B cell (primary cell): Measurements from ENCODE around the gene AHRR. TPM values are rescaled to one million over a fixed set of nuclear protein-coding genes. Genes with fewer than 3 reads are reported as not detected.

Experiments used
- ATAC-seq: fragments of 200-7000 bp; cut with Tn5 transposase; one replicate; pipeline ENCODE4 v1.10.0; 2021; ENCODE audit warnings: low read depth, mild to moderate bottlenecking, moderate number of reproducible peaks, moderate library complexity
- CTCF ChIA-PET: fragments of 350-600 bp; sonication (Branson Sonifier 250); formaldehyde crosslinking; loops from one replicate; lab custom pipeline; 2021; ENCODE audit warnings: antibody characterized with exemption, inconsistent platforms; lab: Charles Lee
- POLR2A ChIA-PET: fragments of 350-600 bp; sonication (Branson Sonifier 250); formaldehyde crosslinking; loops from one replicate; lab custom pipeline; 2021; ENCODE audit warnings: antibody characterized with exemption; lab: Charles Lee
- DNase-seq: peaks from one replicate; pipeline ENCODE4 v3.0.0; 2013
- H2AFZ ChIP-seq: 2 replicates; pipeline ENCODE4 v1.6.1; 2012; ENCODE audit warnings: mild to moderate bottlenecking, low read depth, low read length; ENCODE audit not compliant: insufficient read depth, poor library complexity, severe bottlenecking
- H3K27ac ChIP-seq, 2 donors: 1 replicate in 1 of 2; 2 replicates in 1 of 2; pipeline ENCODE4 v1.5.1; 2012 to 2013; ENCODE audit warnings: low read length in 2 of 2, mild to moderate bottlenecking in 2 of 2, moderate library complexity in 1 of 2
- H3K27me3 ChIP-seq, 4 experiments: fragments of 200-600 bp in 1 of 4; sonication (generic) in 1 of 4; replicated peaks in 1 of 4; 1 replicate in 2 of 4; 2 replicates in 2 of 4; pipeline versions ENCODE4 v1.6.1 to v1.7.0; 2013 to 2016; ENCODE audit warnings: low read length in 3 of 4, mild to moderate bottlenecking in 2 of 4, mixed read lengths in 1 of 4, moderate library complexity in 1 of 4; ENCODE audit not compliant: insufficient read depth in 4 of 4, control insufficient read depth in 3 of 4; ENCODE audit errors: control extremely low read depth in 1 of 4
- H3K36me3 ChIP-seq, 2 experiments: replicated peaks in 1 of 2; 1 replicate in 1 of 2; 2 replicates in 1 of 2; pipeline versions ENCODE4 v1.6.1 to v1.7.1; 2013; ENCODE audit warnings: low read length in 1 of 2; ENCODE audit not compliant: insufficient read depth in 2 of 2, control insufficient read depth in 1 of 2; ENCODE audit errors: control extremely low read depth in 1 of 2, extremely low read depth in 1 of 2
- H3K4me1 ChIP-seq, 2 donors: fragments of 200-600 bp in 1 of 2; sonication (generic) in 1 of 2; 1 replicate in 1 of 2; 2 replicates in 1 of 2; pipeline versions ENCODE4 v1.5.1 to v1.6.1; 2013 to 2017; ENCODE audit warnings: low read length in 2 of 2; ENCODE audit not compliant: control insufficient read depth in 2 of 2, insufficient read depth in 2 of 2
- H3K4me2 ChIP-seq: replicated peaks from 2 replicates; pipeline ENCODE3; 2012; ENCODE audit warnings: mild to moderate bottlenecking, low read depth, low read length; ENCODE audit not compliant: poor library complexity, severe bottlenecking
- H3K4me3 ChIP-seq, 5 experiments: fragments of 200-600 bp in 1 of 5; sonication (generic) in 1 of 5; 1 replicate in 3 of 5; 2 replicates in 2 of 5; pipeline versions ENCODE4 v1.5.1 to v1.7.0; 2011 to 2016; ENCODE audit warnings: low read length in 4 of 5, mild to moderate bottlenecking in 4 of 5, low read depth in 2 of 5, control low read depth in 1 of 5, moderate library complexity in 1 of 5; ENCODE audit not compliant: insufficient read depth in 1 of 5; ENCODE audit errors: control extremely low read depth in 1 of 5, extremely low read depth in 1 of 5
- H3K79me2 ChIP-seq: fragments of 200-600 bp; sonication (generic); one replicate; pipeline ENCODE4 v1.6.0; 2016; ENCODE audit warnings: low read length; ENCODE audit not compliant: control insufficient read depth, insufficient read depth
- H3K9ac ChIP-seq: fragments of 200-600 bp; sonication (generic); 2 replicates; pipeline ENCODE4 v1.6.1; 2017; ENCODE audit warnings: mild to moderate bottlenecking, low read length, moderate library complexity
- H3K9me3 ChIP-seq, 3 donors: one replicate each; pipeline versions ENCODE4 v1.6.1 to v1.7.1; 2013; ENCODE audit warnings: low read length in 2 of 3; ENCODE audit not compliant: control insufficient read depth in 2 of 3, insufficient read depth in 1 of 3; ENCODE audit errors: control extremely low read depth in 1 of 3
- H4K20me1 ChIP-seq: 2 replicates; pipeline ENCODE4 v1.6.0; 2012; ENCODE audit warnings: mild to moderate bottlenecking, low read length; ENCODE audit not compliant: insufficient read depth, control insufficient read depth, poor library complexity, severe bottlenecking
- H3K27ac Mint-ChIP-seq: one replicate; pipeline ENCODE4 v1.8.0; 2021; ENCODE audit warnings: mixed read lengths
- H3K27me3 Mint-ChIP-seq: one replicate; pipeline ENCODE4 v1.8.0; 2021; ENCODE audit warnings: mixed read lengths
- H3K4me1 Mint-ChIP-seq: one replicate; pipeline ENCODE4 v1.8.0; 2021; ENCODE audit warnings: mixed read lengths
- H3K4me3 Mint-ChIP-seq: one replicate; pipeline ENCODE4 v1.8.0; 2021; ENCODE audit warnings: mixed read lengths
- H3K9me3 Mint-ChIP-seq: one replicate; pipeline ENCODE4 v1.8.0; 2022; ENCODE audit warnings: mixed read lengths; ENCODE audit not compliant: insufficient read depth
- CTCF ChIP-seq: fragments of 200-600 bp; IDR thresholded peaks from one replicate; pipeline ENCODE4 v1.8.0; 2022; ENCODE audit warnings: antibody characterized with exemption, mild to moderate bottlenecking
- EZH2 ChIP-seq: IDR thresholded peaks from 2 replicates; pipeline ENCODE4 v1.6.1; 2012; ENCODE audit warnings: borderline replicate concordance, low read depth, mild to moderate bottlenecking, moderate library complexity, low read length; ENCODE audit not compliant: insufficient read depth, poor library complexity, severe bottlenecking
- WGBS: methylation state at CpG from one replicate; pipeline ENCODE4 v1.1.5; 2013; ENCODE audit warnings: missing lambda C conversion rate; ENCODE audit not compliant: insufficient coverage; 5-methylcytosine and 5-hydroxymethylcytosine counted together
- intact Hi-C: fragments of 100-400 bp; cut with micrococcal nuclease; formaldehyde crosslinking; loops from one replicate; pipeline ENCODE4 v1.10.0; 2022
- polyA plus RNA-seq: library from polyadenylated mRNA; depleted of rRNA; stranded (reverse); fragments of >200 nt; gene quantifications from 2 replicates; pipeline ENCODE4 v1.2.3, GENCODE V29; 2012
- total RNA-seq, 2 donors: library from RNA; stranded (reverse); fragments of 120-200 nt in 1 of 2; gene quantifications; 1 replicate in 1 of 2; 2 replicates in 1 of 2; pipeline versions ENCODE4 v1.2.3 to v1.2.4, GENCODE V29; 2013 to 2022

The AHRR gene
- total and polyA plus RNA-seq, 2 donors (not counting 1 experiment from before 2014, with no cell fraction given): 0.13 to 1.7 TPM

DNA sequence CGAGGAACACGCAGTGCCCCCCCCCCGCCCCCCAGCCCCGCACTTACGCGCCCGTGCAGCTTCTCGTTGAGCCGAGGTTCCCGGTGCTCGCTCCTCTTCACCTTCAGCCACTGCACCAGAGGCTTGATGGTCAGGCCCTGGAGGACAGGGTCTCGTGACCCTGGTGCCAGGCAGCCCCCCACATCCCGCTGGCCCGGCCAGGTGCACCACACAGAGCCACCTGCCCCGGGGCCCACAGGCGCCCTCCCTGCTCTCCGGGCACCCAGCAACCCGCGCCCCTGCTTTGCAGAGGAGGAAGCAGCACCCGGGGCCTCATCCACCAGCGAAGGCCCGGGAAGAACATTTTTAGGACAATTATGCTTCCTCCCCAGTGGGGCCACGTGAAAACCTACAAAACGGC is 160.5 kb downstream of the AHRR start:
- H3K27ac ChIP-seq: no peak overlapping the region
- H2AFZ ChIP-seq: no peak overlapping the region
- H3K27me3 ChIP-seq: peaks cover 0 to 73% (median 7%) of the 10 kb centered on the region in 4 experiments
- ChIA-PET POLR2A (no interaction called here), CTCF (no interaction called here)
- no peak overlapping the region for H3K27ac Mint-ChIP-seq
- H3K9me3 ChIP-seq: peaks cover 0 to 13% (median 0%) of the 10 kb centered on the region in 3 donors
- no peaks in the 10 kb centered on the region for H4K20me1 ChIP-seq
- H3K36me3 ChIP-seq: no peaks in the 10 kb centered on the region
- H3K4me2 ChIP-seq: no peak overlapping the region
- TF ChIP-seq EZH2 (no peak), CTCF (no peak)
- WGBS: 61% methylated on average over 22 of the region's 24 CpGs
- H3K79me2 ChIP-seq: no peaks in the 10 kb centered on the region
- no peak for DNase-seq
- no peak overlapping the region for H3K4me3 ChIP-seq
- H3K9ac ChIP-seq: no peak overlapping the region
- peaks cover 5 to 10% of the 10 kb centered on the region in 2 donors for H3K4me1 ChIP-seq
- H3K9me3 Mint-ChIP-seq: no peaks in the 10 kb centered on the region
- peaks cover 27% of the 10 kb centered on the region for H3K27me3 Mint-ChIP-seq
- intact Hi-C loops: no loop called here
- H3K4me3 Mint-ChIP-seq: no peak overlapping the region
- ATAC-seq: no peak
- no peaks in the 10 kb centered on the region for H3K4me1 Mint-ChIP-seq

GRCh38 chr5:482506-482905 is 161.0 kb downstream of the AHRR start:
- H3K4me2 ChIP-seq: no peak overlapping the region
- H4K20me1 ChIP-seq: no peaks in the 10 kb centered on the region
- intact Hi-C loops: no loop called here
- H2AFZ ChIP-seq: no peak overlapping the region
- no peaks in the 10 kb centered on the region for H3K4me1 Mint-ChIP-seq
- 97% methylated on average over 25 of the region's 27 CpGs for WGBS
- no peaks in the 10 kb centered on the region for H3K79me2 ChIP-seq
- peaks cover 5 to 10% of the 10 kb centered on the region in 2 donors for H3K4me1 ChIP-seq
- TF ChIP-seq CTCF: no peak
- TF ChIP-seq EZH2: no peak
- H3K27me3 Mint-ChIP-seq: peaks cover 22% of the 10 kb centered on the region
- no peak overlapping the region for H3K27ac Mint-ChIP-seq
- DNase-seq (no peak), ATAC-seq (no peak)
- H3K4me3 ChIP-seq: no peak overlapping the region
- H3K9me3 Mint-ChIP-seq: no peaks in the 10 kb centered on the region
- no peak overlapping the region for H3K9ac ChIP-seq
- H3K9me3 ChIP-seq: peaks cover 0 to 13% (median 0%) of the 10 kb centered on the region in 3 donors
- H3K36me3 ChIP-seq: no peaks in the 10 kb centered on the region
- no peak overlapping the region for H3K27ac ChIP-seq
- H3K4me3 Mint-ChIP-seq: no peak overlapping the region
- peaks cover 0 to 69% (median 5%) of the 10 kb centered on the region in 4 experiments for H3K27me3 ChIP-seq
- POLR2A ChIA-PET: no interaction called here
- CTCF ChIA-PET: no interaction called here
